Measurements from ENCODE around the gene ARHGAP27.

ARHGAP27 gene

GRCh38 chr17:45430006-45430737, 2.5 kb downstream of the ARHGAP27 start:
- DNase-seq (ENCODE audit: low spot score), result no peak

GRCh38 chr17:45429339-45430005, 3.2 kb downstream of the ARHGAP27 start:
- DNase-seq (ENCODE audit: low spot score), result no peak

DNA sequence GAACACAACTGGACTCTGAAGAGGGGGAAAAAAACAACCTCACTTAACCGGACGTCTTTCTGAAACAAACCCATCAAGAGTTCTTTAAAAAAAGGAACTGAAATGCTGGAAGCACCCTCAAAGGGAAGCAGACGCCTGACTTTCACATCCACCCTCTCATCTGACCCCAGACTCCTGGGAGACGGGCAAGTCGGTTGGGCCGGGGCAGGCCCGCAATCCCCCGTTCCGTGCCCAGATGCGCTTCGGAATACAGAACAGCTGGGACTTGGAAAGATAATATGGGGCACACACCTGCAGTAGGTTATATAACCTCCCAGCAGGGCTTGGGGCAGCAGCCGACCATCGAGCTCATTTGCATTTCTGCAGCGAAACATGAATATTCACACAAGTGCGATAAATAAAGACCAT, 3.7 kb downstream of the ARHGAP27 start:
- no peak for DNase-seq (ENCODE audit: low spot score)

DNA sequence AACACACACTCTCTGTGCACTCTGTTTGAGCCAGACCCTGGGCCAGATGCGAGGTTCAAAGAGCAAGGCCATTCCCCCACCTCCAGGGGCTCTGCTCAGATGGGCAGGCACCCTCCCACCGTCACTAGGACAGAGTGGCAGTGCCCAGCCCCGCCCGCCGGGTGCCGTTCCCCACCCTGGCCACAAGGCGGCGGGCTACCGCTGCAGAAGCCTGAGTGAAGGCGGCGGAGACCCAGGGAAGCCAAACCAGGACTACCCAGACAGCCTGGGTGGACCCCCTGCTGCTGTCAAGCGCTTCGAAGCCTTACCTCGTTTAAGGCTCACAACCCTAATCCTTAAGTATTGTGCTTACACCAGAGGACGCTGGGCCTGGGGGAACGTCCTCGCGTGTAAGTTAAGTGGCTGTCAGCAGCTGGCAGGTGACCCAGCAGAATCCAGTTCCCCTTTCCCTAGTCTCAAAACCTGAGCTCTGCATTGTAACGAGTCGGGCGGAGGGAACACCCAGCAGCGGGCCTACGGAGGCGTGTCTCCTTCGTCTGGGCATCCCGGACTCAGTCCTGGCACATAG, 4.5 kb downstream of the ARHGAP27 start:
- DNase-seq (ENCODE audit: low spot score), result peak; percentile 80

GRCh38 chr17:45427181-45427835, 5.4 kb downstream of the ARHGAP27 start:
- DNase-seq (ENCODE audit: low spot score), result no peak

DNA sequence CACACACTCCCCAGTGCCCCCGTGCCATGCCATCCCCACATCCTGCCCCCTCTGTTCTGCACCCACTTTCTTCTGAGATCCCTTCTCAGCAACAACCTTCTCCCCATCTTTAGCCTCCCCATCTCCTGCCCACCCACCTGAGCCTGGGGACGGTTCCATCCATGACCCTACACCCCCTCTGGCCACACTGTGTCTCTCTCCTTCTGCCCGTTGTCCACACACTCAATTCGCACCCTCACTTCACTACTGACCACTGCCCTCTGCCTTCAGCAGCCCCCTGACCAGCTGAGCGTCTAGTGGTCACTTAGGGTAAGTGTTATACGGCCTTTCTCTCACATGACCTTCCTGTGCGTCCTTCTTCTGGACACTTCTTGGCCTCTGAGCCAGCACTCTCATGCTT, 6.1 kb downstream of the ARHGAP27 start:
- no peak for DNase-seq (ENCODE audit: low spot score)

GRCh38 chr17:45425984-45426413, 6.7 kb downstream of the ARHGAP27 start:
- no peak for DNase-seq (ENCODE audit: low spot score)

DNA sequence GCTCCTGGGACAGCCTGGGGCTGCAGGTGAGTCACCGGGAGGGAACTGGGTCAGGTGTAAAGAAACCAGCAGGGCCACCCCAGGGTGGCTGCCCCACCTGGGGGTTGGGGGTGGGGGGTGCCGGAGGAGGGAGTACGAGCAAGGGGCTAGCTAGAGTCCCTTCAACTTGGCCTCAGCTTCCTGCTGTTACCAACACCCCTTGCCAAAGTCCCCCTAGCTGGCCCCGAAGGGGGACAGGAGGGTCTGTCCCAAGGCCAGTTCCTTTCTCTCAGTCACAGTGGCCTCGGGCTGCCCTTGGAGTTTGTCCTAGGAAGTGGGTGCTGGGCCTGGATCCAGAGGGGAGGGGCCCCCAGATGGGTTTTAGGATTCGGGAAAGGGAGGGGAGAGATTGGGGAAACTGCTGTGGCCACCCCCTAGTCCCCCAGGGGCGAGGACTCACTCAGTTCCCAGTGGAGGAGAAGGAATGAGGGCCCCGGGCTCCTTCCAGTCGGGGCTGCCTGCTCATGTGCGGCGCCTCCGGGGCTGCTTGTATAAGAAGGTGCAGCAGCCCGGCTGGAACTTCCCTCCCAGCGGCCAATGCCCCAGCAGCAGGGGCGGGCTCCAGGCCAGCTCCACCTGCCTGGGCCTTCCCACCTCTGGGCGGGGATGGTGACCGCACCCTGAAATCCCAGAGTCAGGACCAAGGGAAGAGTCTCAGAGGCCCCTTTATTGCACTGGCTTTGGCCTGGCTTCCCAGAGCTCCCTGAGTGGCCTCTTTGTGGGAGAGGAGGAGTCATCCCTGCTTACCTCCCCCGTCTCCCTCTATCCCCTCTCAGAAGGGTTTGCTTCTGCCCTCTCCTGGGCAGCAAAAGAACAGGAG, 7.3 kb downstream of the ARHGAP27 start:
- peak; percentile 63 for DNase-seq (ENCODE audit: low spot score)

GRCh38 chr17:45424769-45425124, 7.9 kb downstream of the ARHGAP27 start:
- DNase-seq (ENCODE audit: low spot score), result no peak

DNA sequence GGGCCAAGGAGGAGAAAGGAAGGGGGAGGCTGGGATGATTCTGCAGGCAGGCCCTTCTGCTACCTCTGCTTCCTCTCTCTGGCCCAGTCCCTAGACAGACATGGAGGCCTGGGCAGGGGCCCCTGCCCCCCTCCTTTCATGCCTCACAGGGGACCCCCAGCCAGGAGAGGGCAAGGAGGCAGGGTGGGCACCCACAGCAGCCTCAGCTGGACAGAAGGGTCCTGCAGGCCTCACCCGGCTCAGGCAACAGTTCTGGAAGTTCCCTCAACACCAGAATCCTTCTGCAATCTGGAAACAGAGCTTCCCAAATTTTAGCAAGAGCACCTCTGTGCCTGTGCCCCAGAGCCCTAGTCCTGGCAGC, 8.7 kb downstream of the ARHGAP27 start:
- no peak for DNase-seq (ENCODE audit: low spot score)

DNA sequence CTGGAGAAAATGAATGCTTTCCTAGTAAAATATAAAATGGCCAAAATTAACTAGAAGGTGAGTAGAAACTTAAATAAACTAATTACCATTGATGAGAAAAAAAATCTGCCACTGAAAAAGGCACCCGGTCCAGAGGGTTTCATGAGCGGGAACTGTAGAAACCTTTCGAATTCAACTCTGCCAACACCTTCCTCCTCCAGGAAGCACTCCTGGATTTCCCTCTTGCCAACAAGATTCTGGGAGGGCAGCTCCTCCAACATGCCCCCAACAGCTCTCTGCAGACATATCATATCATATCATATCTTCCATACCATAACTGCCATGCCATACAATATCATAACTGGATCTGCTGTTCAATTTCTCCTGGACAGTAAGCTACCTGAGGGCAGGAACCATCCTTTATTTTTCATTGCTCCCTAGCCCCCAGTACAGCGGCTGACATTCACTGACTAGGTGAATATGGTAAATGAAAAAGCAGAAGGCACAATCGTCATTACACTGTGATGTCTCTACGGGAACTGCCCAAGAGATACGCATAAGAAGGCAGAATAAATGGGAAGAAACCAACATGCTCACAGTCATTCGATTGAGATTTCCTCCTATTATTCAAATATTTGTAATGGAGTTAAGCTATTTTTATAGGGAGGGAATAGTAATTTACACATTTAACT, 9.2 kb downstream of the ARHGAP27 start:
- no peak for DNase-seq (ENCODE audit: low spot score)

DNA sequence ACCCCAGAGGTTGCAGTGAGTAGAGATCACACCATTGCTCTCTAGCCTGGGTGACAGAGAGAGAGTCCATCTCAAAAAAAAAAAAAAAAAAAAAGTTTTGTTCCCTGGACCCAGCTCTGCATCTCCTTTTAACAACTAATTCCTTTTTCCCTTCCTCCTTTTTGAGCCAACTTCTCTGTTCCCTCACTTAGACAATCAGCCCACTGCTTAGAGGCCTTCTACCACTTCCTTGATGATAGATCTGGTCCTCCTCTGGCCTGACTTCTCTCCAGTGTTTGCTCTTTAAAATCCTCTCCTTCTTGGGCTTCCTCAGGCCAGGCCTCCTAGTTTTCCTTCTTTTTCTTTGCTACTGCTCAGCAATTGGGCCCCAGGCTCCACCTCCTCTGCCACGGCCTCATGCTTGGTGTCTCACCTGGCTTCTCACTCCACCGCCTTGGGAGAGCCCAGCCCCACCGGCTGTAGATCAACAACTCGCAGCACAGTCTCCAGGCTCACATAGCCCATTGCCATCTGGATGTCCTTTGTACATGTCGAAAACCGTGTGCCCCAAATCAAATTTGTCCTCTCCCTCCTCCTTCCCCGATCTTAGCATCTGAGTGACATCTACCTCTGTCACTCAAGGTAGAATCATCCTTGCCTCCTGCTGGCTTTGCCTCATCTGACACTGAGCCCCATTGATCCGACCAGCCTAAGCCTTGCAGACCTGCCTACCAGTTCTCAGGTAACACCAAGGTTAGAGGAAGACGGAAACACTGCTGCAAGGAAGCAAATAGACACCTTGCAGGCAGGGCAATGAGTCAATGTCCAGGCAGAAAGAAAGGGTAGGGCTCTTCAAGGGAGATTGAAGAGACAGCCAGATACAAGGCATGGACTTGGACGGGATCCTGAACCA, 17.4 kb downstream of the ARHGAP27 start:
- no peak for DNase-seq (ENCODE audit: low spot score)

GRCh38 chr17:45413498-45413923, 19.2 kb downstream of the ARHGAP27 start:
- DNase-seq (ENCODE audit: low spot score), result no peak

- DNase-seq (ENCODE audit: low spot score), result no peak
Observed at GRCh38 chr17:45411348-45412105, 21.1 kb downstream of the ARHGAP27 start.

DNA sequence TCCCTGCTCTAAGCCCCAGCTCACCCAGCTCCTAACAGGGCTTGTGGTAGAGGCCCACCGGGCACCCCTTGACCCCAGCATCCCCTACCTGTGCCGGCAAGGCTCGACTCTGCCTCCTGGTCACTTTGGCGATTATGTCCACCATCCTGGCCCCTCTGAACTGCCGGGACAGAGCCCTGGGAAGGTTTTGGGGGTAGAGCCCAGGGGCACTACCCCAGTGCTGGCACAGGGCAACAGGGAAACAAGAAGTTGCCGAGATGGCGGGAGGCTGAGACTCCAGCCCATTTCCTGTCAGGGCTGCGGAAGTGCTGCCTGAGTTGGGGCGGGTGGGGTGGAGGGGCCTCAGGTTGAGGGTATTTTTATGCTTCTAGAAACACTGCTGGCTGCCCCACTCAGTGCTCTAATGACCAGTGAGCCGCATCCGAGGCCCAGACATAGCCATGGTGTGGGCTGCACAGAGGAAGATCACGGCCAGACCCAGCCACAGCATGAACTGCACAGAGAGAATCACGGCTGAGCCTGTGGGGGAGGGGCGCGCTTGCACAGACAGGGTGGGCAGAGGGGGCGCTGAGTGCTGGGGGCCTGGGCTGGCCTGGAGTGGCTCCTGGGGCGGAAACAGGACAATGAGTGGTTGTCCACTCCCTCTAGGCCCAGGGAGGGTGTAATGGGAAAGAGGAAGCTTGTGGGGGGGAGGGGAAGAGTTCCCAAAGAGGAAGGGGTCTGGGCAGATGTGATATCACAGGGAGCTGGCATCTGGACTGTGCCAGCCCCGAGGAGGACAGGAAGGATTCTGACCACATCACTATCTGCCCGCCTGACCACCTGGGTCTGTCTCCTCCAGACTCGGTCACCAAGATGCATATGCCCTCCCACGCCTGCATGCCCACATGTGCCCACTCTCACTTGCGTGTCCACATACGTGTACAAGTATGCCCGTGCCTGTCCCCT, 22.3 kb downstream of the ARHGAP27 start:
- no peak for DNase-seq (ENCODE audit: low spot score)

- DNase-seq (ENCODE audit: low spot score), result no peak
Observed at GRCh38 chr17:45409659-45410076, 23.0 kb downstream of the ARHGAP27 start.

- DNase-seq (ENCODE audit: low spot score), result no peak
Observed at GRCh38 chr17:45408611-45409421, 23.9 kb downstream of the ARHGAP27 start.

DNA sequence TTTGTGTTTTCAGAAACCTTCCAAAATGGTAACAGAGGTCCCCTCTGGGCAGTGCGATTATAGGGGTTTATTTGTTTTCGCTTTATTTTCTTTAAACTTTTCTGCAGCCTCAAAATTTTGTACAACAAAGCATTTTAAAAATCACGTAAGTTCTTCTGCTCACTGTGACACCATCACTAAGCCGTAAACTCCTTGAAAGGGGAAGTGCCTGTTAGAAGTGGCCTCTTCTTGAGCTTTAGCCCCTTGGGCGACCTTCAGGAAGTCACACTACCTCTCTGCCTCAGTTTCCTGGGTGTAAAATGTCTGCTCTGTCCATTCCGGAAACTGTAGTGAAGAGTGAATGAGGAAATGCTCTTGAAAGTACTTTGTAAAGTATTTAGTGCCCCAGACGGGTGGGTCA, 26.6 kb downstream of the ARHGAP27 start:
- no peak for DNase-seq (ENCODE audit: low spot score)
